ENCODE data around the gene CAMSAP2.

CAMSAP2 gene

GRCh38 chr1:200793677-200794076 is 55.0 kb downstream of the CAMSAP2 start:
- POLR2A ChIA-PET: no interaction called here

GRCh38 chr1:200794506-200795065 is 55.9 kb downstream of the CAMSAP2 start:
- H3K4me3 ChIP-seq (ENCODE audit: low read depth, low read length): no peak overlapping the region
- POLR2A ChIA-PET: no interaction called here
- H3K4me1 ChIP-seq (ENCODE audit: control insufficient read depth, insufficient read depth, low read length): no peaks in the 10 kb centered on the region; the same call in 1 of the 2 replicates
- H3K9me3 ChIP-seq (ENCODE audit: control insufficient read depth, insufficient read depth, low read depth, low read length): no peaks in the 10 kb centered on the region
- H3K27ac ChIP-seq (ENCODE audit: extremely low read depth, low read depth, low read length): no peak overlapping the region
- no peaks in the 10 kb centered on the region for H3K36me3 ChIP-seq (ENCODE audit: control insufficient read depth in 2 of 2, insufficient read depth in 1 of 2, low read length in 2 of 2)
- TF ChIP-seq ZFP41 (tag by site-specific recombination; IDR thresholded peaks at IDR 0.05; ENCODE audit: borderline replicate concordance): no peak
- TF ChIP-seq ZNF239 (tag by site-specific recombination; IDR thresholded peaks at IDR 0.05): no peak
- TF ChIP-seq ZNF366 (tag by site-specific recombination; conservative IDR thresholded peaks at IDR 0.05): no peak
- TF ChIP-seq PRDM4 (tag by site-specific recombination; IDR thresholded peaks at IDR 0.05): no peak
- no peak for TF ChIP-seq ZNF146 (tag by site-specific recombination; IDR thresholded peaks at IDR 0.05)
- no peak for TF ChIP-seq ZNF473 (tag by site-specific recombination; IDR thresholded peaks at IDR 0.05)
- no peak for TF ChIP-seq ZSCAN23 (tag by site-specific recombination; IDR thresholded peaks at IDR 0.05)
- TF ChIP-seq ZNF112 (tag by site-specific recombination; IDR thresholded peaks at IDR 0.05): no peak
- no peak for TF ChIP-seq ZIC2 (tag by site-specific recombination; IDR thresholded peaks at IDR 0.05)
- TF ChIP-seq HOXD13 (CRISPR knock-in tag; IDR thresholded peaks at IDR 0.05; ENCODE audit: borderline replicate concordance): no peak
- TF ChIP-seq ZNF513 (tag by site-specific recombination; IDR thresholded peaks at IDR 0.05): no peak
- CTCF ChIA-PET: interaction anchor here (2.2 kb wide), 1 partner anchor 8 kb away, joined by 14 read pairs; no protein-coding TSS in a partner anchor

More at GRCh38 chr1:200793677-200794076, 55.0 kb downstream of the CAMSAP2 start:
- no peaks in the 10 kb centered on the region; the same call in 1 of the 2 replicates for H3K4me1 ChIP-seq (ENCODE audit: control insufficient read depth, insufficient read depth, low read length)
- TF ChIP-seq OVOL3 (tag by site-specific recombination; IDR thresholded peaks at IDR 0.05): no peak
- no peak for TF ChIP-seq ZNF266 (tag by site-specific recombination; IDR thresholded peaks at IDR 0.05; ENCODE audit: low read depth)
- no peak for TF ChIP-seq ZNF341 (tag by site-specific recombination; IDR thresholded peaks at IDR 0.05; ENCODE audit: low read depth)
- no peak for TF ChIP-seq PBX3 (CRISPR knock-in tag; IDR thresholded peaks at IDR 0.05)
- no peak for TF ChIP-seq ZNF132 (tag by site-specific recombination; IDR thresholded peaks at IDR 0.05; ENCODE audit: borderline replicate concordance)
- no peak for TF ChIP-seq ZNF664 (tag by site-specific recombination; IDR thresholded peaks at IDR 0.05)
- TF ChIP-seq ZFP3 (tag by site-specific recombination; IDR thresholded peaks at IDR 0.05; ENCODE audit: low read depth): no peak
- TF ChIP-seq ZNF600 (tag by site-specific recombination; IDR thresholded peaks at IDR 0.05): no peak
- no peak for TF ChIP-seq ZBTB17 (tag by site-specific recombination; IDR thresholded peaks at IDR 0.05)
- no peak for TF ChIP-seq ZSCAN5A (tag by site-specific recombination; IDR thresholded peaks at IDR 0.05)
- no peak for TF ChIP-seq ZNF645 (tag by site-specific recombination; IDR thresholded peaks at IDR 0.05)
- TF ChIP-seq YY2 (tag by site-specific recombination; IDR thresholded peaks at IDR 0.05): no peak
- no peak for TF ChIP-seq AEBP2 (tag by site-specific recombination; IDR thresholded peaks at IDR 0.05; ENCODE audit: borderline replicate concordance)
- no peak for TF ChIP-seq ZFP37 (tag by site-specific recombination; IDR thresholded peaks at IDR 0.05)
- CTCF ChIA-PET: interaction anchor here (0.9 to 2.2 kb wide), 2 partner anchors 9 to 172 kb away, joined by 4 to 14 read pairs; no protein-coding TSS in a partner anchor
- H3K9me3 ChIP-seq (ENCODE audit: control insufficient read depth, insufficient read depth, low read depth, low read length): no peaks in the 10 kb centered on the region
- H3K4me3 ChIP-seq (ENCODE audit: low read depth, low read length): no peak overlapping the region
- no peaks in the 10 kb centered on the region for H3K36me3 ChIP-seq (ENCODE audit: control insufficient read depth in 2 of 2, insufficient read depth in 1 of 2, low read length in 2 of 2)
- H3K27ac ChIP-seq (ENCODE audit: extremely low read depth, low read depth, low read length): no peak overlapping the region
